Activated CD4-positive, alpha-beta T cell treated with anti-CD3 and anti-CD28 coated beads, Interleukin-2, Interleukin-6, amounts not matched to agents 100 ng/mL and 50 ng/mL, durations not matched to agents 16 hours and 8 hours (primary cell): ENCODE data around the gene CDC7.
A peak's percentile ranks its signal among the peaks of the same experiment; 100 is the strongest.
"Not testable (repeated sequence)": the region's sequence is repeated elsewhere in the genome, so short reads cannot be mapped to it uniquely, and the experiment has no call there.

Experiments
- DNase-seq: peaks from one replicate; pipeline ENCODE4 v3.0.0-alpha.2; 2020

The CDC7 gene

GRCh38 chr1:91513160-91513559 is 12.5 kb downstream of the CDC7 start:
- no peak for DNase-seq

DNA sequence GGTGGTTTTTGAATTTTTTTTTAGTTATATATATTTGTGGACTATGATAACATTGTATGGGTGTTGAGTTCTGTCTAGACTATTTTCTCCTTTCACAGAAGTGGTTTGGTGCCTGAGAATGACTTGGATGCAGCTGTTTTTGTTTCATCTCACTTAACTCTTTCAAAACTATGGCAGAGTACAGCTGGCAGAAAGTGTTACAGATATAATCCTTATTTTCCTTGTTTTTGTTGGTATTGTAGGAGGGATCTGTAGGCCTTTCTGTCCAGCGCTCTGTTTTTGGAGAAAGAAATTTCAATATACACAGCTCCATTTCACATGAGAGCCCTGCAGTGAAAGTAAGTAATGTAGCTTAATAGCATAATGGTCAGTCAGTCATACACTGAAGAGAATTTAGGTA is 13.1 kb downstream of the CDC7 start:
- no peak for DNase-seq

DNA sequence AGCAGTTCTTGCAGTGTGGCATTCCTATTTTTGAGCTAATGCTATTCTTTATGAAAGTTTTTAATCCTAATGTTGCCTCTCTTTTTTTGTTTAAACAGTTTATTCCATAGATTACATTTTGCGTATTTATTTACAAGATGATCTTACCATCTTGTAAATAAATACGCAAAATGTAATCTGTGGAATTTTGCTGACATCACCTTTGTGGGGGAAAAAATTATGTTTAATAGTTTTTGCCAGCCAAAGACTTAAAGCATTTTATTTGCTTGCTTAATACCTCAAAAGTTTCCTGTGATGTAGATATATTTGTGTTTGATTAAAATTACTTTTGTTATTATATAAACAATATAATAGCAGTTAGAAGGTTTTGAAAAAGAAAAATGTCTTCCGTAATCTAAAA is 15.3 kb downstream of the CDC7 start:
- no peak for DNase-seq

DNA sequence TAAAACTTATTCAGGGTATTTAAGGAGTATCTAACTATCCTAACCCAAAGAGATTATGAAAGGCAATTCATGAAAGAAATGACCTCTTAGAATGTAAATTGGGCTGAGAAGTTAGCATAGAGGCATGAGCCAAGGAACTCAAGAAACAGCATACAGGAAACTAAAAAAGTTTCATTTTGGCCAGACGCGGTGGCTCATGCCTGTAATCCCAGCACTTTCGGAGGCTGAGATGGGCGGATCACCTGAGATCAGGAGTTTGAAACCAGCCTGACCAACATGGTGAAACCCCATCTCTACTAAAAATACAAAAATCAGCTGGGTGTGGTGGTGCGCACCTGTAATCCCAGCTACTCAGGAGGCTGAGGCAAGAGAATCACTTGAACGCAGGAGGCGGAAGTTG is 16.0 kb downstream of the CDC7 start:
- not testable (repeated sequence) for DNase-seq

DNA sequence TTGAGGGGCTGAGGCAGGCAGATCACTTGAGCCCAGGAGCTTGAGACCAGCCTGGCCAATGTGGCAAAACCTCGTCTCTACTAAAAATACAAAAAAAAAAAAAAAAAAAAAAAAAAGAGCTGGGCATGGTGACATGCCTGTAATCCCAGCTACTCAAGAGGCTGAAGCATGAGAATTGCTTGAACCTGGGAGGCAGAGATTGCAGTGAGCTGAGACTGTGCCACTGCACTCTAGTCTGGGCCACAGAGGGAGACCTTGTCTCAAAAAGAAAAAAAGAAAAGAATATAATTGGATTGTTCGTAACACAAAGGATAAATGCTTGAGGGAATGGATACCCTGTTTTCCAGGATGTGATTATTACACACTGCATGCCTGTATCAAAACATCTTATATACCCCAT is 18.5 kb downstream of the CDC7 start:
- not testable (repeated sequence) for DNase-seq

DNA sequence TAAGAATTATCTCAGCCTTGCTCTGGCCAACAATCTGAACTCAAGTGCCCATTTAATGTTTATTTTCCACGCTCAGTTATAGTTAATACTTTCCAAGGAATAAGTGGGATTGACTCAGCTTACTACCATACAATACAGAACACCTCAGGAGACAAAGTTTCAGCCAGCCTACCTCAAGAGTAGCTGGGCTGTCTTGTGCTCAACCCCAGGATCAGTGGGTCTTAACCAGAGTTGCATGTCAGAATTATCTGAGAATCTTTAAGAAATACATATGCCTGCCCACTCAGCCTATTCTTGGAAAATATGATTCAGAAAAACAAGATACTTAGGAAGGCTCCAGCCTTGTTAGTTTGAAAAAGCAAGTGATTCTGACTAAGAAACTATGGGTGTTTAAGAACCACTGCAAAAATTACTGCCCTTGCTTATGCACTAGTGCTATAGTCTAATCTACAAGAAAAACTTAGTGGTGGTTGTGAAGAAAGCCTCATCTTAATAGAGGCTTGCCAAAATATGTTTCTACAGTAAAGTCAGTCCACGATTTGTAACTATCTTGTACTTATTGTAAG is 20.4 kb downstream of the CDC7 start:
- DNase-seq, result peak; percentile 33

DNA sequence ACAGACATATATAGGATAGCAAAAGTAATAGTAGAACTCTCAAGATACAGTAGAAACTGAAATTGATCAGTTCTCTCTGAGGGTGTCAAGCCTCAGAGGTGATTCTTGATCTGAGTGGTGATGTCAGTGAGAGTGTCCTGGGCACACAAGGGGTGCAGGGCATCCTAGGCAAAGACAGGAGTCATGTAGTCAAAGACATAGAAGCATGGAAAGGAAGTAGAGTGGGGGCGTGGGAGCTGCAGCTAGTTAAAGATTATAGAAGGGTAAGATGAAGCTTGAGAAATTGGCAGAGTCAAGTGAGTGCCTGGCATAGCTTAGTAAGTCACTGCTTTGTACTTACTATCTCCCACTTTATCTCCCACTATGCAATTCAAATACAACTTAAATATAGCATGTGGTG is 22.8 kb downstream of the CDC7 start:
- peak; percentile 79 for DNase-seq

- DNase-seq, result no peak
These were observed 25.8 kb downstream of the CDC7 start for GRCh38 chr1:91526496-91526895.

DNA sequence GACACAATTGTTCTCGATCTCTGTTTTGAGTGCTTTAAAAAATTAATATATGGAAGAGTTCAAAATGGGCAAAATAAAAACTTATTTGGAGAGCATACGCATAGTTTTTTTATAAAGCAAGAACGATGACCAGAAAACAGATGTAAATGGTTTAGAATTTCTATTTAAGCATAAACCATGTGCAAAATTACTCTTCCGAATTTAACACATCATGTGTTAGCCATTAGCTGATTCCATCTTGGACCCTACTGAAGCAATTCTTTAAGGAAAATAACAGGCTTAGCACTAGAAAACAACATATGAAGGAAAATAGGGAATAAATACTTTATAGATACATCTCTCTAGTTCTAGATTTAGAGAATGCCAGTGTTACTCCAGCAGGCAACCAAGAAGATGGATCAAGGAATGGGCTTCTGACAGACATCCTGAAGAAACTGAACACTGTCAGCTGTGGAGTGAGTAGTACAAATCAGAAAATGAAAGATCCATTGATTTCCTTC is 26.7 kb downstream of the CDC7 start:
- no peak for DNase-seq

GRCh38 chr1:91527781-91528180 is 27.1 kb downstream of the CDC7 start:
- DNase-seq, result no peak

DNA sequence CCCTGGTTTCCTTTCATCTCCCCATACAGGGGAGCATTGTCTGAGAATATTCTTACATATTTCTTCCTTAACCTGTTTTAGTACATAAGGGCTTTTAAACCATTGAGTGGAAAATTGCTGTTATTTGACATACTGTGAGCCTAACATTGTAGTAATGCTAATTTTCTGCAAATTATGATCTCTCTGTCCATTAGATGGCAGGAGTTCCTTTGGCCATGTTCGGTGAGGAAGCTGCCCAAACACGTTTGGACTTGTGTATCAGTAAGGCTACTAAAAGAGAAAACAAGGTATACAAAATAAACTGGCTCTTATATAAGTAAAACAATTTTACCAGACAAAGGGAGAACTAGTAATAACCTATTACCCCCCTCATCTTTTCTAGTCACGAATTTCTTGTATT is 29.2 kb downstream of the CDC7 start:
- no peak for DNase-seq

- DNase-seq, result no peak
These were observed 32.8 kb downstream of the CDC7 start for GRCh38 chr1:91533361-91534024.

GRCh38 chr1:91535441-91535840 is 34.8 kb downstream of the CDC7 start:
- DNase-seq, result no peak

GRCh38 chr1:91537281-91537986 is 36.8 kb downstream of the CDC7 start:
- DNase-seq, result no peak

- DNase-seq, result no peak
These were observed 37.3 kb downstream of the CDC7 start for GRCh38 chr1:91537987-91538304.

GRCh38 chr1:91540910-91541309 is 40.3 kb downstream of the CDC7 start:
- DNase-seq, result no peak

DNA sequence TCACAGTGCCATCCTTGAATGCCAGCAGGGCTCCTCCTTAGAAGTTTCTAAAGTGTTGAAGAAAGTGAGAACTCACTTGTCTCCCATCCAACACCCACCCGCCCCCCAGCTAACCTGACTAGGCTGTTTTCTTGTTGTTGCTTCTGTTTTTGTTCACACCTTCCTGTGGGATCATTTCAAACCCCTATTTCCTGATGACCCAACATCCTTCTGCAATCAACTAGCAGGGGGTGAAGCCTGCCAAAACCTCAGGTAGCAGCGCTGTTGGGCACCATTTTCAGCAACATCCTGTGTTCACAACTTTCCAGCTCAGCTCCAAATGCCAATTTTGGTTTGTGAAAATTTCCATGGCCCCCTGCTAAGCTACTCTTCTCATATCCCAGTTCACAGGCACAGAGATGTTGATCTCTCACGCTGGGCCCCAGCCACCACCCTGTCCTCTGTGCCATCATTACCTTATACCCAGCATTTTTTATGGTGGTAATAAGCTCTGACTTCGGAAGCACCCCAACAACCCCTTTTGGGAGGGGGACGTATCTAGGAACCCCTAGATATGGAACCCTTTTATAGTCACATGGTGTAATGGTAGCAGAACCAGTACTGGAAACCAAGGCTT is 41.4 kb downstream of the CDC7 start:
- DNase-seq, result peak; percentile 32

DNA sequence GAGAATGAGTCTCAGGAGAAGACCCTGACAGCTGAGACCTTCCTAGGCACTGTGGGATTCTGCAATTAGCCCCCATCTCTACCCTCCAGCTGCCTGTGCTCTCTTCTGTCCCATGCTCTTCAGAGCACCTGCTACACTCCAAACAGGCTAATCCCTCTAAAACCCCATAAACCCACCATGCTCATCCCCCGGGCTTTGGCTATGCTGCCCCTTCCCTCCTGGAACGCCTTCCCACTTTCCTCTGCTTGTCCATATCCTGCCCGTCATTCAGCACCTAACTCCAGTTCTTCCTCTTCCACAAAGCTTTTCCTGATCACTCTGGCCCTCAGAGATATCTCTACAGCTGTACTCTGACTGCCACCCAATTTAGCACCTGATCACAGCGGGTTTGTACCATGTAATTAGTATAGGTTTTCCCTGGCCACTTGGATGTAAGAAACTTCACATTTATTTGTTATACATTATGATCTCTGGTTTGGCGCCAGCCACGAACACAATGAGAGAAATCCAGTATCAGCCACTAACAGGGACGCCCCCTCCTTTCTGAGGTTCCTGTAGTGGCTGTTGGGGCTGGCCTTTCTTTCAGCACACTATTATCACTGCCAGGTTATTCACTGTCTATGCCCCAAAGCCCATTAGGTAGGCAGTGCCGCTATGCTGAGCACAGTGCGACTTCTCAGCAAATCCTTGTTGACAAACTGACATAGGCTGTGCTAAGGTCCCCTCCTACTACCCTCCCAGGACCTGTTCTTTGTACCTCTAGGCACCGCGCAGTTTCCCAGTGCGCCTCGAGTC is 45.1 kb downstream of the CDC7 start:
- no peak for DNase-seq

DNA sequence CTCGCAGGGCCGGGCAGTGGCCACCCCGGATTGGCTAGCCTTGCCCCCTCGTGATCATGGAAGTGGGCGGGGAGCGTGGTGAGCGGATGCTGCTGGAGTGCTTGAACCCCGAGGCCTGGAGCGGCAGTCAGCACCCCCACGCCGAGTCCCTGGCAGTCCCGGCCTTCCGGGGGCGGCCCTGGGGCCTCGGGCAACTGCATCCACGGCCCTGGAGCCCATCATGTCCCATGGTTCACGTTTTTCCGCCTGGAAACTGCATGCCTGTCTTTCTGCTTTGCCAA is 45.6 kb downstream of the CDC7 start:
- DNase-seq, result no peak

DNA sequence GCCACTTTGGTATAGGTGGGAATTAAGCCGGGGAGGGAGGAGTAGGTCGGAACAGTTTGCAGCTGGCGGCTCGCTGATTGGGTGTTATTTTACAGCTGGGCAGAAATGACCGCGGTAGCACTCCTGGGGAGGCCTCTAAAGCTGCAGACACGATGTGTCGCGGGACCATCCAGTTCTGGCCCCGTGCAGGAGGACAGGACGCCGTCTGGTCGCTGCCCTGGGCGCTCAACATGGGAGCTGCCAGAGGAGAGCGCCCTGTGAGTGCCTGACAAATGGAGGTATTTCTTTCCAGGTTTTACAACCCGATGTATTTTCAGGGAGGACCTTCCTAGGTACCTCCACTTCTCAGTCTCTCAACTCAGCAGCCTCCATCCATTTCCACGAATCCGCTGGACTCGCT is 46.2 kb downstream of the CDC7 start:
- DNase-seq, result no peak

DNA sequence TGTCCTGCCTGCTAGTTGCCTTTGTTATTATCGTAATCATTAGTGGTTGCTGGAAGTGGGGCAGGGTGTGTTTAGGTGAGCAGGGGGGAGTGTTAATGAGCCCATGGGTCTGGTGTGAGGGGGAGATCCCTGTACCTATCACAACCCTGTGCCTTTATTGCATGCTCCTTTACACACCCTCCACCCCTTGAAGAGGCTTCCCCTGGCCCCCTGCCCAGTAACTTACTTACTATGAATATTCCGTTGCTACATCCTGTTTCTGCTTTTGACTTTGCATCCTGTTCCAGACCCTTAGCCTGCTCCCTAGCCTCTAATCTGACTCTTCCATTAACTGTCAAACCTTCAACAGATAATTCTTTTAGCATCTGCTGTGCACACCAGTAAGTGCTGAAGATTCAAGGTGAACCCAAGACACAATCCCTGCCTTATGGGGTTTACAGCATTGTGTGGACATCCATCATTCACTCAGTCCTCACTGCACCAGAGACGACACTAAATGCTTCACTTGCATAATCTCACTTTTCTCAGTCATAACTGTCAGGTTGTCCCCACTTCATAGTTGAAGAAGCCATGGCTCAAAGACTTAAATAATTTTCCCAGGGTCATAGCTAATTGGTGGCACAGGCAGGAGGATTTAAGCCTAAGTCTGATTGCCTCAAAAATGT is 47.9 kb downstream of the CDC7 start:
- peak; percentile 79 for DNase-seq

DNA sequence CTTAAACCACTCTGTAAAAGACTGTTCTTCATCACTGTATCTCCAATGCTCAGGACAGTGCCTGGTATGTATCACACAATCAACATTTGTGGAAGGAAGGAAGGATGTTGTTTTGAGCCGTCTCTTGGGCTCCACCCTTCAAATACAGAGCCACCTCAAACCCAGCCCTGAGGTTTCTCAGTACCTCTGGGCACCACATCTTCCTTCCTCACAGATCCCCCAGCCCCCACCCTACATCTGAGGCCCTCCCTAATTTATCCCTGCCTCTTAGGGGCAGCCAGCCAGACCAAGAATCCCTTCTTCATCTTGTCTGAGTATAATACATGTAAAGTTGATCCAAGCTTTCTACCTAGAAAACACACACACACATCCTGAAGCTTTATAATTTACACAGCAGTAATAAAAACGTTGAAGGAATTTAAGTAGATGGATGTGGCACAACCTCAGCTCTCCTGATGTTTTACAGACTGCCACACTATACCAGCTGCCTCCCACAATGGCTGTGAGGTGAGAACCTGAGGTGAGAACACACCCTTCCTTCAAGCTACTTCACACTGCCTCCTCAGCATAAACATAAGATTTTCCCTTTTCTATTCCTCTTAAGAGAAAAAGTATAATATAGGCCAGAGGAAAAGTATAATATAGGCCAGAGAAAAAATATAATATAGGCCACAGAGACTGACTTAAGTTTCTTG is 48.5 kb downstream of the CDC7 start:
- peak; percentile 86 for DNase-seq
